Activated naive CD8-positive, alpha-beta T cell treated with anti-CD3 and anti-CD28 coated beads, Interleukin-2, amount 10 ng/mL, durations not matched to agents 7 days and 5 days (primary cell): ENCODE data around the gene NDUFB6. TPM values are rescaled to one million over a fixed set of nuclear protein-coding genes. Genes with fewer than 3 reads are reported as not detected.
"Not testable (repeated sequence)": the region's sequence is repeated elsewhere in the genome, so short reads cannot be mapped to it uniquely, and the experiment has no call there.

Experiments
- ATAC-seq: fragments of 150-1000 bp; cut with Tn5 transposase; one replicate; pipeline ENCODE4 v1.10.0; 2021; ENCODE audit warnings: low read depth, moderate library complexity
- POLR2A ChIA-PET: fragments of 350-600 bp; sonication (Branson Sonifier 250); formaldehyde crosslinking; loops from one replicate; lab custom pipeline; 2021; ENCODE audit warnings: antibody characterized with exemption; lab: Charles Lee
- DNase-seq: peaks from one replicate; pipeline ENCODE4 v3.0.0; 2021
- H3K27ac Mint-ChIP-seq: one replicate; pipeline ENCODE4 v1.8.0; 2022; ENCODE audit warnings: mild to moderate bottlenecking, mixed read lengths
- H3K27me3 Mint-ChIP-seq: one replicate; pipeline ENCODE4 v1.8.0; 2022; ENCODE audit warnings: mild to moderate bottlenecking, moderate library complexity, mixed read lengths
- H3K36me3 Mint-ChIP-seq: one replicate; pipeline ENCODE4 v1.8.0; 2021; ENCODE audit warnings: mild to moderate bottlenecking, mixed read lengths
- H3K4me1 Mint-ChIP-seq: one replicate; pipeline ENCODE4 v1.8.0; 2021; ENCODE audit warnings: mixed read lengths
- H3K4me3 Mint-ChIP-seq: one replicate; pipeline ENCODE4 v1.8.0; 2022; ENCODE audit warnings: mild to moderate bottlenecking, moderate library complexity, mixed read lengths
- H3K9me3 Mint-ChIP-seq: one replicate; pipeline ENCODE4 v1.8.0; 2021; ENCODE audit warnings: mixed read lengths
- total RNA-seq, 2 experiments: library from RNA; stranded (reverse); gene quantifications; one replicate each; pipeline ENCODE4 v1.2.3, GENCODE V29; 2021

The NDUFB6 gene
- total RNA-seq, 2 experiments from 2014 or later = 40.1 to 41.5 TPM

DNA sequence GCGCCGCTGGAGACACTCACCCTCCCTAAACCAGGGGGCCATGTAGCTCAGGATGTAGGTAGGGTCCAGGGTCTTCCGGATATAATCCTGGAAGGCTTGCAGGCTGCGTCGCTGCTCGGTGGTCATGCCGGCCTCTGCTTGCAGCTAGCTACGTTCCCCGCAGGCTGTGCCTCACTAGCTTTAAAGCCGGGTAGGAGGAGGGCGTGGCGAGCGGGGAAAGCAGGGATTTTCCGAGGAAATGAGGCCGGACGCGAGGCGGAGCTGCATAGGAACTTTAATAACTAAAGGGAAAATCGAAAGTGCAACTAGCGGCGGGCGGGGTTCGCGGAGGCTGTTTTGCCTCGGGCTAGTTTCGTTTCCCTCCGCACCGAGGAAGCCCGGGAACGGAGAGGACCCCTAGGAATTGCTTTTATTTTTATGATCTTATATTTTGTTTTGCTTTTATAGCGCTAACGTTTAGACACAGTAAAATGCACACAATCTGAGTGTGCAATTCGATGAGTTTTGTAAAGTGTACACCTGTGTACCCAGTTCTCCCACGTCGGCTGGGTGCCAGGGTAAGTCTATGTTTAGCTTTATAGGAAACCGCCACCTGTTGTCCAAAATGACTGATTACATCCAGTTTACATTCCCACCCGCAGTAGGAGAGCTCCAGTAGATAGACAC is 46.8 kb downstream of the NDUFB6 start, which contains the start of gene RIGI:
TSS of gene RIGI (minus strand) at position 156 of the 666 bp plus-strand sequence. CDS start at position 126, 30 bp downstream.
- DNase-seq (peak; percentile 77), ATAC-seq (peak; percentile 74)
- H3K4me1 Mint-ChIP-seq = peaks cover 39% of the 10 kb centered on the region
- peaks cover 42% of the 10 kb centered on the region for H3K36me3 Mint-ChIP-seq
- no peaks in the 10 kb centered on the region for H3K27me3 Mint-ChIP-seq
- peak within 1 kb of the TSS; percentile 90 for H3K27ac Mint-ChIP-seq
- H3K4me3 Mint-ChIP-seq = peak within 1 kb of the TSS; percentile 96
- POLR2A ChIA-PET = interaction anchor here (0.6 to 3.2 kb wide), 7 partner anchors 25 to 764 kb away, joined by 3 to 47 read pairs (median 5); partner anchors contain the start of genes ACO1, DNAJA1, NFX1 and SMIM27
- H3K9me3 Mint-ChIP-seq = no peaks in the 10 kb centered on the region

- no peak for ATAC-seq
- POLR2A ChIA-PET = interaction anchor here (0.6 to 3.2 kb wide), 9 partner anchors 18 to 764 kb away, joined by 3 to 47 read pairs (median 3); partner anchors contain the start of genes ACO1, DNAJA1, NFX1 and SMIM27
- H3K4me3 Mint-ChIP-seq = peak overlapping the region; percentile 96
- H3K4me1 Mint-ChIP-seq = peaks cover 39% of the 10 kb centered on the region
- H3K36me3 Mint-ChIP-seq = peaks cover 38% of the 10 kb centered on the region
- no peak for DNase-seq
- H3K27ac Mint-ChIP-seq = peak overlapping the region; percentile 90
- no peaks in the 10 kb centered on the region for H3K9me3 Mint-ChIP-seq
- no peaks in the 10 kb centered on the region for H3K27me3 Mint-ChIP-seq
These were observed 47.3 kb downstream of the NDUFB6 start for GRCh38 chr9:32525709-32526030.

- Mint-ChIP-seq H3K9me3 (no peaks in the 10 kb centered on the region), H3K27me3 (no peaks in the 10 kb centered on the region), H3K36me3 (peaks cover 42% of the 10 kb centered on the region), H3K4me3 (peak overlapping the region; percentile 96), H3K4me1 (peaks cover 39% of the 10 kb centered on the region), H3K27ac (peak overlapping the region; percentile 90)
- DNase-seq (peak; percentile 45), ATAC-seq (peak; percentile 48)
- POLR2A ChIA-PET = interaction anchor here (0.6 to 3.2 kb wide), 8 partner anchors 18 to 500 kb away, joined by 3 to 47 read pairs (median 4); partner anchors contain the start of genes ACO1, DNAJA1, SMIM27 and TOPORS
These were observed 47.9 kb downstream of the NDUFB6 start for GRCh38 chr9:32524892-32525708.

GRCh38 chr9:32524558-32524891 is 48.4 kb downstream of the NDUFB6 start:
- POLR2A ChIA-PET = interaction anchor here (1.2 to 3.2 kb wide), 3 partner anchors 27 to 145 kb away, joined by 3 to 47 read pairs (median 10); partner anchors contain the start of genes ACO1, SMIM27 and TOPORS
- ATAC-seq = not testable (repeated sequence)
- peaks cover 39% of the 10 kb centered on the region for H3K4me1 Mint-ChIP-seq

GRCh38 chr9:32523910-32524309 is 49.0 kb downstream of the NDUFB6 start:
- peak overlapping the region; percentile 5 for H3K27ac Mint-ChIP-seq
- H3K4me3 Mint-ChIP-seq = peak overlapping the region; percentile 96
- H3K9me3 Mint-ChIP-seq = no peaks in the 10 kb centered on the region
- DNase-seq (no peak), ATAC-seq (no peak)
- POLR2A ChIA-PET = interaction anchor here (3.2 kb wide), 1 partner anchor 27 kb away, joined by 47 read pairs; the partner anchor contains the start of genes SMIM27 and TOPORS
- H3K27me3 Mint-ChIP-seq = no peaks in the 10 kb centered on the region
- peaks cover 46% of the 10 kb centered on the region for H3K36me3 Mint-ChIP-seq
- H3K4me1 Mint-ChIP-seq = peaks cover 39% of the 10 kb centered on the region

More at GRCh38 chr9:32524558-32524891, 48.4 kb downstream of the NDUFB6 start:
- Mint-ChIP-seq H3K4me3 (peak overlapping the region; percentile 96), H3K36me3 (peaks cover 42% of the 10 kb centered on the region), H3K27ac (peak overlapping the region; percentile 90)
- DNase-seq, H3K9me3 Mint-ChIP-seq, H3K27me3 Mint-ChIP-seq: not testable (repeated sequence)

DNA sequence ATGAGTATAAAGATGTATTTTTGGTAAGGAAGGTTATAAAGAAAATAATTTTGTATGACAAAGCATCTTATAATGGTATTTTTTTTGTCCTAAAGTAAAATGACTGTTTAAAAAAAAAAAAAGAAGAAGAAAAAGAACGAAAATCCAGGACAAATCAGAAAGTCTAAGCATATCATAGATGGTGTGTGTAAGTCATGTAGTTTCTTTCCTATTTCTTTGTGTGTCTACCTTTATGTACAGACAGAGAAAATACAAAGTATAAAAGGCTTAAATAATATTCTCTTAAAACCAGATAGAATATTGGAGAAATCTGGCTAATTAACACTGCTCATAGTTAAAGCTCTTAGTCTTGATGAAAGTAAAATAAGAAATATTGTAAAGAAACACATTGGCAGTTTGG is 54.7 kb downstream of the NDUFB6 start:
- H3K36me3 Mint-ChIP-seq = peaks cover 77% of the 10 kb centered on the region
- peaks cover 27% of the 10 kb centered on the region for H3K4me1 Mint-ChIP-seq
- no peaks in the 10 kb centered on the region for H3K27me3 Mint-ChIP-seq
- no peak overlapping the region for H3K4me3 Mint-ChIP-seq
- H3K9me3 Mint-ChIP-seq = peaks cover 11% of the 10 kb centered on the region
- DNase-seq (no peak), ATAC-seq (no peak)
- no peak overlapping the region for H3K27ac Mint-ChIP-seq
- POLR2A ChIA-PET = no interaction called here

GRCh38 chr9:32516241-32516640 is 56.7 kb downstream of the NDUFB6 start:
- POLR2A ChIA-PET = interaction anchor here (0.6 kb wide), 1 partner anchor 1180 kb away, joined by 3 read pairs; no protein-coding TSS in a partner anchor
- Mint-ChIP-seq H3K9me3 (peaks cover 11% of the 10 kb centered on the region), H3K27ac (no peak overlapping the region), H3K4me1 (peaks cover 27% of the 10 kb centered on the region), H3K27me3 (no peaks in the 10 kb centered on the region), H3K36me3 (peaks cover 67% of the 10 kb centered on the region), H3K4me3 (no peak overlapping the region)
- DNase-seq (no peak), ATAC-seq (no peak)

DNA sequence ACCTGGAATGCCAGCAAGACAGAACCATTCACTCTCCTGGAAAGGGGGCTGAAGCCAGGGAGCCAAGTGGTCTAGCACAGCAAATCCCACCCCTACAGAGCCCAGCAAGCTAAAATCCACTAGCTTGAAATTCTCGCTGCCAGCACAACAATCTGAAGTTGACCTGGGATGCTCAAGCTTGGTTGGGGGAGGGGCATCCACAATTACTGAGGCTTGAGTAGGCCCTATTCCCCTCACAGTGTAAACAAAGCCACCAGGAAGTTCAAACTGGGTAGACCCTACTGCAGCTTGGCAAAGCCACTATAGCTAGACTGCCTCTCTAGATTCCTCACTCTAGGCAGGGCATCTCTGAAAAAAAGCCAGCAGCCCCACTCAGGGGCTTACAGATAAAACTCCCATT is 64.2 kb downstream of the NDUFB6 start:
- Mint-ChIP-seq H3K4me3 (no peak overlapping the region), H3K4me1 (peaks cover 27% of the 10 kb centered on the region), H3K36me3 (peaks cover 14% of the 10 kb centered on the region), H3K27ac (no peak overlapping the region), H3K9me3 (peaks cover 3% of the 10 kb centered on the region), H3K27me3 (no peaks in the 10 kb centered on the region)
- POLR2A ChIA-PET = no interaction called here
- no peak for ATAC-seq
- no peak for DNase-seq

DNA sequence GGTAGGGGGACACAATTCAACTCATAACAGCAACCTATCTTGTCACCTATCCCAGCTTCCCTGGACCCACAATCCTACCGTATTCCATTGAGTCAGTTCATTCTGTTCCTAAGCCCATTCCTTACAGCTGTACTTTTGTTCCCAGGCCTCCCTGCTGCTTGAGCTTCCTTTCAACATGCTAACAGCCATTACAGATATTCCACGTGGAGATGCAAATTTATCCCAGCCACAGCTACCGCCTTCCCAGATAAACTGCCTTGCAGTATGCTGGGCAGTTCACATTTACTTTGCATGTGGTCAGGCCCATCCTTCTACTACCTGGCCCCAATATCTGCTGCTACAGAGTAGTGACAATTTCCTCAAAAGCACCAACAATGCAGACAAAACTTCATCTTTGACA is 70.0 kb downstream of the NDUFB6 start:
- Mint-ChIP-seq H3K27me3 (no peaks in the 10 kb centered on the region), H3K27ac (peak overlapping the region; percentile 45), H3K36me3 (peaks cover 31% of the 10 kb centered on the region), H3K9me3 (no peaks in the 10 kb centered on the region), H3K4me1 (peaks cover 13% of the 10 kb centered on the region), H3K4me3 (no peak overlapping the region)
- POLR2A ChIA-PET = interaction anchor here (0.6 kb wide), 1 partner anchor 498 kb away, joined by 3 read pairs; no protein-coding TSS in a partner anchor
- ATAC-seq (no peak), DNase-seq (no peak)

Other genes starting within 250 kb of the NDUFB6 start
- 1 to 10 TPM; 8.5 to 9.1 TPM for gene ACO1, start 188.5 kb downstream of the NDUFB6 start, total RNA-seq
- 10 to 100 TPM; 27.8 to 30.0 TPM for gene RIGI, start 47.0 kb downstream of the NDUFB6 start, total RNA-seq
- 10 to 100 TPM; 30.4 to 34.9 TPM for gene SMIM27, start 20.8 kb downstream of the NDUFB6 start, total RNA-seq
- 10 to 100 TPM; 17.2 to 18.1 TPM for gene TOPORS, start 20.6 kb downstream of the NDUFB6 start, total RNA-seq
- gene TAF1L, start 62.5 kb upstream of the NDUFB6 start, total RNA-seq = under 1 TPM; 0.06 to 0.08 TPM
- gene TMEM215, start 210.4 kb upstream of the NDUFB6 start, total RNA-seq = not detected